Upper lobe of left lung (tissue), 4 donors: Measurements from ENCODE around the gene MGLL.
"Not testable (repeated sequence)": the region's sequence is repeated elsewhere in the genome, so short reads cannot be mapped to it uniquely, and the experiment has no call there.

Source experiments
- EP300 ChIP-seq, 4 donors: sonication (generic); formaldehyde crosslinking; IDR thresholded peaks; one replicate each; pipeline ENCODE4 v1.5.1; 2017; ENCODE audit warnings: antibody characterized with exemption in 4 of 4, control low read depth in 2 of 4
- POLR2AphosphoS5 ChIP-seq, 2 donors: sonication (generic); formaldehyde crosslinking; IDR thresholded peaks; one replicate each; pipeline ENCODE4 v1.5.1; 2017; ENCODE audit warnings: antibody characterized with exemption in 2 of 2
- TF ChIP-seq, protein P1 (sequence below), 6 experiments: fragments of 450-650 bp in 4 of 6; fragments of 200-600 bp in 2 of 6; sonication (generic) in 2 of 6; IDR thresholded peaks; one replicate each; pipeline ENCODE4 v1.5.1; 2016 to 2019; ENCODE audit warnings: antibody characterized with exemption in 6 of 6

DNA sequence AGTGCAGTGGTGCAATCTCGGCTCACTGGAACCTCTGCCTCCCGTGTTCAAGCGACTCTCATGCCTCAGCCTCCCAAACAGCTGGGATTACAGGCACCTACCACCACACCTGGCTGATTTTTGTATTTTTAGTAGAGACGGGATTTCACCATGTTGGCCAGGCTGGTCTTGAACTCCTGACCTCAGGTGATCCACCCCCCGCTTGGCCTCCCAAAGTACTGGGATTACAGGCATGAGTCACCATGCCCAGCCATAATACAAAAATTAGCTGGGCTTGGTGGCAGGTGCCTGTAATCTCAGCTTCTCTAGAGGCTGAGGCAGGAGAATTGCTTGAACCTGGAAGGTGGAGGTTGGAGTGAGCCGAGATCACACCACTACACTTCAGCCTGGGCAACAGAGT, 167.3 kb downstream of the MGLL start:
- TF ChIP-seq POLR2AphosphoS5, EP300 (IDR thresholded peaks at IDR 0.05): not testable (repeated sequence)
- TF ChIP-seq, protein P1, sequence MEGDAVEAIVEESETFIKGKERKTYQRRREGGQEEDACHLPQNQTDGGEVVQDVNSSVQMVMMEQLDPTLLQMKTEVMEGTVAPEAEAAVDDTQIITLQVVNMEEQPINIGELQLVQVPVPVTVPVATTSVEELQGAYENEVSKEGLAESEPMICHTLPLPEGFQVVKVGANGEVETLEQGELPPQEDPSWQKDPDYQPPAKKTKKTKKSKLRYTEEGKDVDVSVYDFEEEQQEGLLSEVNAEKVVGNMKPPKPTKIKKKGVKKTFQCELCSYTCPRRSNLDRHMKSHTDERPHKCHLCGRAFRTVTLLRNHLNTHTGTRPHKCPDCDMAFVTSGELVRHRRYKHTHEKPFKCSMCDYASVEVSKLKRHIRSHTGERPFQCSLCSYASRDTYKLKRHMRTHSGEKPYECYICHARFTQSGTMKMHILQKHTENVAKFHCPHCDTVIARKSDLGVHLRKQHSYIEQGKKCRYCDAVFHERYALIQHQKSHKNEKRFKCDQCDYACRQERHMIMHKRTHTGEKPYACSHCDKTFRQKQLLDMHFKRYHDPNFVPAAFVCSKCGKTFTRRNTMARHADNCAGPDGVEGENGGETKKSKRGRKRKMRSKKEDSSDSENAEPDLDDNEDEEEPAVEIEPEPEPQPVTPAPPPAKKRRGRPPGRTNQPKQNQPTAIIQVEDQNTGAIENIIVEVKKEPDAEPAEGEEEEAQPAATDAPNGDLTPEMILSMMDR (IDR thresholded peaks at IDR 0.05): not testable (repeated sequence)
